ENCODE measurements around the gene MYOC. TPM values are rescaled to one million over a fixed set of nuclear protein-coding genes. Genes with fewer than 3 reads are reported as not detected.

Gene MYOC
- polyA plus RNA-seq, 1 experiment: not detected

DNA sequence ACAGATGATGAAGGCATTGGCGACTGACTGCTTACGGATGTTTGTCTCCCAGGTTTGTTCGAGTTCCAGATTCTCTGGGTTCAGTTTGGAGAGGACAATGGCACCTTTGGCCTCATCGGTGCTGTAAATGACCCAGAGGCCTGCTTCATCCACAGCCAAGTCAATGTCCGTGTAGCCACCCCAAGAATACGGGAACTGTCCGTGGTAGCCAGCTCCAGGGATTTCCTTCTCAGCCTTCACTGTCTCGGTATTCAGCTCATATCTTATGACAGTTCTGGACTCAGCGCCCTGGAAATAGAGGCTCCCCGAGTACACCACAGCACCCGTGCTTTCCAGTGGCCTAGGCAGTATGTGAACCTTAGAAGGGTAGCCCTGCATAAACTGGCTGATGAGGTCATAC lies 16.3 kb downstream of the MYOC start:
- Histone ChIP-seq H3K27me3 (ENCODE audit: control insufficient read depth, insufficient read depth, low read length) (no peaks in the 10 kb centered on the region), H3K27ac (ENCODE audit: low read depth, low read length) (no peak overlapping the region), H3K9me3 (ENCODE audit: control insufficient read depth, insufficient read depth, low read length) (no peaks in the 10 kb centered on the region), H3K4me3 (ENCODE audit: low read depth, low read length) (no peak overlapping the region)
- no peak for TF ChIP-seq CTCF (IDR thresholded peaks at IDR 0.05; ENCODE audit: low read depth, low read length)
- ChIA-PET POLR2A (no interaction called here), CTCF (interaction anchor here (1.6 kb wide), 1 partner anchor 9 kb away, joined by 9 read pairs; no protein-coding TSS in a partner anchor)
- no peak for DNase-seq (ENCODE audit: low read depth, low spot score)

GRCh38 chr1:171635661-171636060 lies 16.8 kb downstream of the MYOC start:
- Histone ChIP-seq H3K4me3 (ENCODE audit: low read depth, low read length) (no peak overlapping the region), H3K27me3 (ENCODE audit: control insufficient read depth, insufficient read depth, low read length) (no peaks in the 10 kb centered on the region), H3K27ac (ENCODE audit: low read depth, low read length) (no peak overlapping the region), H3K9me3 (ENCODE audit: control insufficient read depth, insufficient read depth, low read length) (no peaks in the 10 kb centered on the region)
- ChIA-PET POLR2A (no interaction called here), CTCF (interaction anchor here (1.6 kb wide), 1 partner anchor 9 kb away, joined by 9 read pairs; no protein-coding TSS in a partner anchor)
- DNase-seq (ENCODE audit: low read depth, low spot score): no peak
- no peak for TF ChIP-seq CTCF (IDR thresholded peaks at IDR 0.05; ENCODE audit: low read depth, low read length)

DNA sequence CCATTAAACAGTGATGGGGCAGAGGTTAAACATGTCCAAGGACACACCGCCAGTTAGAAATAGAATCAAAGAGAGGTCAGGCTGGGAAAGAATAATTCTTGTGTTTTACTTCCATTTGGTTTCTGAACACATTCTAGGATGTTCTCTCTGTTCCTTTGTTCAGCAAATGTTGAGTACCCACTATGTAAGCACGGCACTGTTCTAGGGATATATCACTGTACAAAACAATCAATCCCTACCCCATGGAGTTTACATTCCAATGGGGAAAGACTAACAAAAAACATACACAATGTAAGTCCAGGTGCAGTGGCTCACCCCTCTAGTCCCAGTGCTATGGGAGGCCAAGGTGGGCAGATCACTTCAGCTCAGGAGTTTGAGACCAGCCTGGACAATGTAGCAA lies 24.3 kb downstream of the MYOC start:
- DNase-seq (ENCODE audit: low read depth, low spot score): no peak
- no peak for TF ChIP-seq CTCF (IDR thresholded peaks at IDR 0.05; ENCODE audit: low read depth, low read length)
- Histone ChIP-seq H3K27me3 (ENCODE audit: control insufficient read depth, insufficient read depth, low read length) (peaks cover 2% of the 10 kb centered on the region), H3K4me3 (ENCODE audit: low read depth, low read length) (no peak overlapping the region), H3K9me3 (ENCODE audit: control insufficient read depth, insufficient read depth, low read length) (no peaks in the 10 kb centered on the region), H3K27ac (ENCODE audit: low read depth, low read length) (no peak overlapping the region)
- POLR2A ChIA-PET: no interaction called here
- CTCF ChIA-PET: no interaction called here

- Histone ChIP-seq H3K27ac (ENCODE audit: low read depth, low read length) (no peak overlapping the region), H3K4me3 (ENCODE audit: low read depth, low read length) (no peak overlapping the region), H3K27me3 (ENCODE audit: control insufficient read depth, insufficient read depth, low read length) (peaks cover 2% of the 10 kb centered on the region), H3K9me3 (ENCODE audit: control insufficient read depth, insufficient read depth, low read length) (no peaks in the 10 kb centered on the region)
- no peak for DNase-seq (ENCODE audit: low read depth, low spot score)
- no peak for TF ChIP-seq CTCF (IDR thresholded peaks at IDR 0.05; ENCODE audit: low read depth, low read length)
- ChIA-PET POLR2A (no interaction called here), CTCF (no interaction called here)
These were observed 25.5 kb downstream of the MYOC start for GRCh38 chr1:171627020-171627419.

GRCh38 chr1:171625225-171625624 lies 27.3 kb downstream of the MYOC start:
- no peak overlapping the region for H3K4me3 ChIP-seq (ENCODE audit: low read depth, low read length)
- TF ChIP-seq CTCF (IDR thresholded peaks at IDR 0.05; ENCODE audit: low read depth, low read length): no peak
- H3K27me3 ChIP-seq (ENCODE audit: control insufficient read depth, insufficient read depth, low read length): peaks cover 2% of the 10 kb centered on the region
- no peaks in the 10 kb centered on the region for H3K9me3 ChIP-seq (ENCODE audit: control insufficient read depth, insufficient read depth, low read length)
- ChIA-PET CTCF (interaction anchor here (2.1 kb wide), 1 partner anchor 20 kb away, joined by 16 read pairs; no protein-coding TSS in a partner anchor), POLR2A (no interaction called here)
- DNase-seq (ENCODE audit: low read depth, low spot score): no peak
- H3K27ac ChIP-seq (ENCODE audit: low read depth, low read length): no peak overlapping the region

All from AG04450 (cell line).